Esophagus mucosa (tissue), 1 donor: ENCODE measurements around the gene DEFB128. TPM values are rescaled to one million over a fixed set of nuclear protein-coding genes. Genes with fewer than 3 reads are reported as not detected.

Source experiments
- ATAC-seq: fragments of 200-7000 bp; cut with Tn5 transposase; one replicate; pipeline ENCODE4 v1.9.1; 2020
- total RNA-seq: library from RNA; stranded (reverse); gene quantifications from one replicate; pipeline ENCODE4 v1.2.4, GENCODE V29; 2023
- donor health status: DM: yes; HTN: yes; CAD: no.

Gene DEFB128
- total RNA-seq, 1 donor from 2014 or later = not detected

GRCh38 chr20:152131-152530 lies 37.4 kb downstream of the DEFB128 start:
- no peak for ATAC-seq

DNA sequence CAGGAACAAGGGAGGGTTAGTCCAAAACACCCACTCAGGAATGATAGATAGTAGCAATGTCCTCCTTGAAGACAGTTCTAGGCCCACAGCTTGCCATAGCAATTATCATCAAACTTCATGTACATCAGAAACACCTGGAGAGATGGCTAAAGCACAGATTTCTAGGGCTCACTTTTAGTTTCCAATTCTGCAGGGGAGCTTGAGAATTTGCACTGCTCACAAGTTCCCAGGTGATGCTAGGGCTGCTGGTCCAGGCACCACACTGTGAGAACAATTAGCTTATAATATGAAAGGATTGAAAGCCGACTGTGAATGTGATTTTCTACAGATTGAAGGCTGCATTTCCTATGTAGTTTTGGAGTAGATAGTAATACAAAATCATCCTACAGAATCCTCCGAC lies 43.6 kb downstream of the DEFB128 start:
- no peak for ATAC-seq

DNA sequence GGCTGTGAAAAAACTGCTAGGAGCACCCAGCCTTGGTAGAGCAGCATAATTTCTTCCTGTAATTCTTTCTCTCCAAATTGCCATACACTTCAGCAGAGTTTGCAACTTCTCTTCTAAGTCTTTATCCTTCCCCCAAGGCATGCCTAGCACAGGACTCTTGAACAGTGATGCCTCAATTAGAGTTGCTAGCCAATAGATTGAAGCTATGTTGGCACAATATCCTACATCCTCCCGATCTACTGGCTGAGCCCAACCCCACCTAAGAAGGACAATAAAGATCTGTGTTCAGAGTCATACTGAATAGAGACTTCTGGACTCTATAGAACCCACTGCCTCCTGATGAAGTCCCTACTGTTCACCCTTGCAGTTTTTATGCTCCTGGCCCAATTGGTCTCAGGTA lies 47.2 kb downstream of the DEFB128 start, which contains the start of gene DEFB126:
TSS of gene DEFB126 (plus strand) at position 301 of the 400 bp plus-strand sequence. CDS start at position 340, 39 bp downstream.
- ATAC-seq = no peak

Other genes starting within 250 kb of the DEFB128 start
- not detected for gene DEFB125, start 102.0 kb downstream of the DEFB128 start, total RNA-seq
- not detected for gene DEFB126, start 47.1 kb downstream of the DEFB128 start, total RNA-seq
- gene DEFB127, start 32.3 kb downstream of the DEFB128 start, total RNA-seq = not detected
- not detected for gene DEFB129, start 37.5 kb upstream of the DEFB128 start, total RNA-seq
- not detected for gene DEFB132, start 68.0 kb upstream of the DEFB128 start, total RNA-seq
- gene C20orf96, start 101.0 kb upstream of the DEFB128 start, total RNA-seq = 2.0 TPM
- 6.2 TPM for gene ZCCHC3, start 107.9 kb upstream of the DEFB128 start, total RNA-seq
- gene SOX12, start 135.8 kb upstream of the DEFB128 start, total RNA-seq = 4.5 TPM
- 7.1 TPM for gene NRSN2, start 157.4 kb upstream of the DEFB128 start, total RNA-seq
- 58.0 TPM for gene TRIB3, start 191.0 kb upstream of the DEFB128 start, total RNA-seq
- 55.2 TPM for gene RBCK1, start 218.6 kb upstream of the DEFB128 start, total RNA-seq